Stimulated activated CD4-positive, alpha-beta T cell treated with anti-CD3 and anti-CD28 coated beads, TNF-alpha, amount 100 ng/mL, for 4 hours (primary cell): Measurements from ENCODE around the gene ENPP7.

Experiments
- DNase-seq, 3 experiments: peaks; one replicate each; pipeline ENCODE4 v3.0.0-alpha.2; 2020; ENCODE audit warnings: low read depth in 3 of 3

The ENPP7 gene

GRCh38 chr17:79704691-79705090, 26.1 kb upstream of the ENPP7 start:
- DNase-seq: no peak

GRCh38 chr17:79705674-79706073, 25.1 kb upstream of the ENPP7 start:
- DNase-seq: no peak

- DNase-seq: no peak
Observed at GRCh38 chr17:79706931-79707850, 23.6 kb upstream of the ENPP7 start.

GRCh38 chr17:79707931-79708891, 22.5 kb upstream of the ENPP7 start:
- peak; percentile 10 to 40 (median 33) for DNase-seq

- DNase-seq: no peak
Observed at GRCh38 chr17:79711715-79712305, 18.9 kb upstream of the ENPP7 start.

GRCh38 chr17:79713391-79713790, 17.4 kb upstream of the ENPP7 start:
- no peak for DNase-seq

- no peak for DNase-seq
Observed at GRCh38 chr17:79714176-79715097, 16.3 kb upstream of the ENPP7 start.

GRCh38 chr17:79715098-79715942, 15.4 kb upstream of the ENPP7 start:
- DNase-seq: no peak

- DNase-seq: no peak
Observed at GRCh38 chr17:79715943-79716797, 14.6 kb upstream of the ENPP7 start.

- DNase-seq: no peak
Observed at GRCh38 chr17:79720705-79721292, 9.9 kb upstream of the ENPP7 start.

GRCh38 chr17:79721993-79722671, 8.6 kb upstream of the ENPP7 start:
- DNase-seq: no peak

GRCh38 chr17:79722787-79723186, 8.0 kb upstream of the ENPP7 start:
- DNase-seq: no peak

GRCh38 chr17:79728169-79728907, 2.4 kb upstream of the ENPP7 start:
- peak; percentile 53 to 70 (median 63) for DNase-seq

GRCh38 chr17:79728908-79729471, 1.8 kb upstream of the ENPP7 start:
- DNase-seq: no peak

GRCh38 chr17:79729761-79730160, 982 bp upstream of the ENPP7 start:
- no peak for DNase-seq

GRCh38 chr17:79730437-79730768, 340 bp upstream of the ENPP7 start:
- no peak for DNase-seq

GRCh38 chr17:79732254-79732653, 1.5 kb downstream of the ENPP7 start:
- DNase-seq: no peak
